Measurements from ENCODE around the gene CTAG1B. TPM values are rescaled to one million over a fixed set of nuclear protein-coding genes. Genes with fewer than 3 reads are reported as not detected.

CTAG1B gene
- total RNA-seq, 6 experiments from 2014 or later = not detected

DNA sequence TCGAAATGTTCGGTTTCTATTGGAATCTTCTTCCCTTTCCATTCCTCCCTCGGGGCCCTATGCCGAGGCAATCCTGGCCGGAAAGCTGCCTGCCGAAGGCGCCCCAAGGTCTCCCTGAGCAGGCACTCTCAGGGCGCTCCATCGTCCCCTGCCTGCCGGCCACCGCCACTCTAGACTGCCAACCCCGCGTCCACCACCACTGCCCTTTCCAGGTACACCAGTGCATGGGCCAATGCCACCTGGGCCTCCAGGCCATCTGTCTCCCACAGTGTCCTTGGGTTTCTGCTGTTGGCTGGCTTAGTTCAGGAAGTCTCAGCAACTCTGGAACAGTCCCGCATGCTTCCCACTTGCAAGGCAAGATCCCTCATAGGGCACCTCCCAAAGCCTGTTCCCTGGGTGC is 19.6 kb downstream of the CTAG1B start:
- Mint-ChIP-seq H3K4me1 (ENCODE audit: low read depth) (peaks cover 42% of the 10 kb centered on the region), H3K9me3 (no peaks in the 10 kb centered on the region), H3K4me3 (no peak overlapping the region), H3K27ac (no peak overlapping the region), H3K27me3 (ENCODE audit: insufficient read depth) (peaks cover 8% of the 10 kb centered on the region), H3K36me3 (ENCODE audit: low read depth) (no peaks in the 10 kb centered on the region)
- DNase-seq = no peak
- TF ChIP-seq, protein P1, sequence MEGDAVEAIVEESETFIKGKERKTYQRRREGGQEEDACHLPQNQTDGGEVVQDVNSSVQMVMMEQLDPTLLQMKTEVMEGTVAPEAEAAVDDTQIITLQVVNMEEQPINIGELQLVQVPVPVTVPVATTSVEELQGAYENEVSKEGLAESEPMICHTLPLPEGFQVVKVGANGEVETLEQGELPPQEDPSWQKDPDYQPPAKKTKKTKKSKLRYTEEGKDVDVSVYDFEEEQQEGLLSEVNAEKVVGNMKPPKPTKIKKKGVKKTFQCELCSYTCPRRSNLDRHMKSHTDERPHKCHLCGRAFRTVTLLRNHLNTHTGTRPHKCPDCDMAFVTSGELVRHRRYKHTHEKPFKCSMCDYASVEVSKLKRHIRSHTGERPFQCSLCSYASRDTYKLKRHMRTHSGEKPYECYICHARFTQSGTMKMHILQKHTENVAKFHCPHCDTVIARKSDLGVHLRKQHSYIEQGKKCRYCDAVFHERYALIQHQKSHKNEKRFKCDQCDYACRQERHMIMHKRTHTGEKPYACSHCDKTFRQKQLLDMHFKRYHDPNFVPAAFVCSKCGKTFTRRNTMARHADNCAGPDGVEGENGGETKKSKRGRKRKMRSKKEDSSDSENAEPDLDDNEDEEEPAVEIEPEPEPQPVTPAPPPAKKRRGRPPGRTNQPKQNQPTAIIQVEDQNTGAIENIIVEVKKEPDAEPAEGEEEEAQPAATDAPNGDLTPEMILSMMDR (IDR thresholded peaks at IDR 0.05) = no peak

DNA sequence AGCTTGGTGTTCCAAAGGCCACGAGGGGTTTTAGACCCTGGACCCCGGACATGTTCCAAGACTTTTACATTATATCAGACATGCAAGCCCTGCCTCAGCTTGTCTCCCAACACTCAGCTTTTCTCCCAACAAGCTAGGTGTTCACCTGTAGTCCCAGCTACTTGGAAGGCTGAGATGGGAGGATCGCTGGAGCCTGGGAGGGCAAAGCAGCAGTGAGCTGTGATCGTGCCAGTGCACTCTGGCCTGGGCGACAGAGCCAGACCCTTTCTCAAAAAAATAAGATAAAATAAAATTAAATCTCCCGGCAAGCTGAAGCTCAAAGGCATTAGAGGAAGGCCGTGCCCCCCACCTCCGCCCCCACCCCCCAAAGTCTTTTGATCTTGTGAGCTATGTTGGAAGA is 20.4 kb downstream of the CTAG1B start:
- H3K4me3 Mint-ChIP-seq = no peak overlapping the region
- no peaks in the 10 kb centered on the region for H3K36me3 Mint-ChIP-seq (ENCODE audit: low read depth)
- peaks cover 16% of the 10 kb centered on the region for H3K27me3 Mint-ChIP-seq (ENCODE audit: insufficient read depth)
- TF ChIP-seq, protein P1 (IDR thresholded peaks at IDR 0.05) = no peak
- H3K27ac Mint-ChIP-seq = no peak overlapping the region
- peaks cover 34% of the 10 kb centered on the region for H3K4me1 Mint-ChIP-seq (ENCODE audit: low read depth)
- H3K9me3 Mint-ChIP-seq = no peaks in the 10 kb centered on the region
- DNase-seq = no peak

DNA sequence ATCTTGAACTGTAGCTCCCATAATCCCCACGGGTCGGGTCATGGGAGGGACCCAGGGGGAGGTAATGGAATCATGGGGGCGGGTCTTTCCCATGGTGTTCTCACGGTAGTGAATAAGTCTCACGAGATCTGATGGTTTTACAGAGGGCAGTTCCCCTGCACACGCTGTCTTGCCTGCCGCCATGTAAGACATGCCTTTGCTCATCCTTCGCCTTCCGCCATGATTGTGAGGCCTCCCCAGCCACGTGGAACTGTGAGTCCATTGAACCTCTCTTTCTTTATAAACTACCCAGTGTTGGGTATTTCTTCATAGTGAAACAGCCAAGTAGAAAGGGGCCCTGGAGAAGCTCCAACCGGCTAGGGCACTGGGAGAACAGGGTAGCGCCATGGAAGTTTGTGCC is 21.9 kb downstream of the CTAG1B start:
- H3K27me3 Mint-ChIP-seq (ENCODE audit: insufficient read depth) = peaks cover 27% of the 10 kb centered on the region
- H3K36me3 Mint-ChIP-seq (ENCODE audit: low read depth) = no peaks in the 10 kb centered on the region
- no peak overlapping the region for H3K4me3 Mint-ChIP-seq
- no peak overlapping the region for H3K27ac Mint-ChIP-seq
- TF ChIP-seq, protein P1 (IDR thresholded peaks at IDR 0.05) = no peak
- peaks cover 32% of the 10 kb centered on the region for H3K4me1 Mint-ChIP-seq (ENCODE audit: low read depth)
- DNase-seq = no peak
- H3K9me3 Mint-ChIP-seq = no peaks in the 10 kb centered on the region

DNA sequence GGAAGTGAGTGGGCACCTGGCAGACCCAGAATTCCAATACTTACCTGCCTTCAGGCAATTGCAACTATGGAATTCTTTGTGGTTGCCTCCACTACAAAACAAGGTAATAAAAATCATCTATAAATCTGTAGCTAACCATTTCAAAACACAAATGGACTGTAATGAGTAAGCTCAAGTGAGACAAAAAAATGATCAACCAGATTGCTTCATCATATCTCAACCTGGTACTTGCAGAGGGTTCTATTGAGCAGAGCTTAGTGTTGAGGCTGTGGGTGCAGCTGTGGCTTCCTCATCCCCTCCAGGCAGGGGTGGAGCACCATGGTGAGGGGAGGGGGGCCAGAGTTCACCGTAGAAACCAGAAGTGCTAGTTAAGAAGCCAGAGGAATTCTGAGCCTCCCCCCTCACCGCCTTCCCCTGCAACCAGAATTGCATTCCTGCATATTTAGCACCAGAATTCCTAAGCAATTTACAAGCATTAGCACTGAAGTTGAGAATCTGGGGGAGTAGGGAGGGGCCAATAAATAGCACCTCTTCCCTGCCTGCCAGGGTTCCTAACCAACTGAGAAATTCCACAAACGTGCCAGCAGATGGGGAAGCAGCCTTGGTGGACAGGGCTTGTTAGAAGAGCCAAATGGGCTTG is 22.7 kb downstream of the CTAG1B start:
- Mint-ChIP-seq H3K4me1 (ENCODE audit: low read depth) (peaks cover 32% of the 10 kb centered on the region), H3K27me3 (ENCODE audit: insufficient read depth) (peaks cover 28% of the 10 kb centered on the region), H3K27ac (no peak overlapping the region), H3K9me3 (no peaks in the 10 kb centered on the region), H3K4me3 (no peak overlapping the region), H3K36me3 (ENCODE audit: low read depth) (no peaks in the 10 kb centered on the region)
- DNase-seq = peak; percentile 32
- TF ChIP-seq, protein P1 (IDR thresholded peaks at IDR 0.05) = no peak

DNA sequence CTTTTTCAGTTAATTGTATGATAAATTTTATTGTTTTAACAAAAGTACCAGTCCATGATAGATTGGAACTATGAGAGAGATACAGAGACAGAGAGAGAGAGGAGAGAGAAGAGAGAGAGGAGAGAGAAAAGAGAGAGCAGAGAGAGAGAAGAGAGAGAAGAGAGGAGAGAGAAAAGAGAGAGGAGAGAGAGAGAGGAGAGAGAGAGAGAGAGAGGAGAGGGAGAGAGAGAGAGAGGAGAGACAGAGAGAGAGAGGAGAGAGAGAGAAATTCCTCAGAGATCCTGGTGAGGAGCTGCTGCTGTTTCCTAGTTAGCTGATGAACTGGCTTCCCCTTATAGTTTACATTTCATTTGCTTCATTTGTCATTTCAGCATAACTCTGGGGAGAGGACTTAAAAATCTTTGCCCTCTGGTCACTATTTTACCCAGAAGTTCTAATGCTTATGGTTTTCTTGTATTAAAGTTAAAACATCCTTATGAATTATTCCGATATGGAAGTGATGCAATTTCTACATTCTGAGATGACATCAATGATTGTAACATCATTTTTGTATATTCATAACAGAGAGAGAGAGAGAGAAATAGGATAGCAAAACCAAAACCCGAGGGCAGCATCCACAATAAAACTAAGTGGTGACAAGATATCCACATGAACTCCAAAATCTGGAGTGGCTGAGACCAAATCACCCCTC is 23.4 kb downstream of the CTAG1B start:
- H3K9me3 Mint-ChIP-seq = no peaks in the 10 kb centered on the region
- DNase-seq = no peak
- no peak overlapping the region for H3K4me3 Mint-ChIP-seq
- H3K27me3 Mint-ChIP-seq (ENCODE audit: insufficient read depth) = peaks cover 28% of the 10 kb centered on the region
- no peaks in the 10 kb centered on the region for H3K36me3 Mint-ChIP-seq (ENCODE audit: low read depth)
- TF ChIP-seq, protein P1 (IDR thresholded peaks at IDR 0.05) = no peak
- peaks cover 27% of the 10 kb centered on the region for H3K4me1 Mint-ChIP-seq (ENCODE audit: low read depth)
- H3K27ac Mint-ChIP-seq = no peak overlapping the region

Measured in HFFc6 (cell line).